PFSK-1 (cell line): ENCODE results near the gene GGA1.

Experiments
- POLR2AphosphoS5 ChIP-seq: IDR thresholded peaks from 2 replicates; pipeline ENCODE4 v1.6.1; 2012; ENCODE audit warnings: low read depth, mild to moderate bottlenecking, control low read depth, low read length, moderate library complexity
- REST ChIP-seq, 2 experiments: IDR thresholded peaks; 2 replicates each; pipeline versions ENCODE4 v1.6.1 to v1.8.0; 2011 to 2012; ENCODE audit warnings: low read depth in 2 of 2, low read length in 2 of 2, control low read depth in 1 of 2, inconsistent platforms in 1 of 2, mild to moderate bottlenecking in 1 of 2, moderate library complexity in 1 of 2; ENCODE audit not compliant: insufficient read depth in 1 of 2
- SIN3A ChIP-seq: IDR thresholded peaks from 2 replicates; pipeline ENCODE4 v1.6.1; 2012; ENCODE audit warnings: mild to moderate bottlenecking, low read length, moderate library complexity, borderline replicate concordance; ENCODE audit not compliant: insufficient read depth
- TAF1 ChIP-seq: IDR thresholded peaks from 2 replicates; pipeline ENCODE4 v1.6.1; 2012; ENCODE audit warnings: low read length, control low read depth, borderline replicate concordance; ENCODE audit not compliant: insufficient read depth

- TF ChIP-seq POLR2AphosphoS5: no peak
- TF ChIP-seq TAF1: no peak
- TF ChIP-seq REST (IDR thresholded peaks at IDR 0.05; ENCODE audit: insufficient read depth in 1 of 2, low read depth in 2 of 2, low read length in 2 of 2): no peak
- no peak for TF ChIP-seq SIN3A
Observed at GRCh38 chr22:37625737-37626136, 17.1 kb downstream of the GGA1 start.
